ENCODE results near the gene CSRNP2. TPM values are rescaled to one million over a fixed set of nuclear protein-coding genes. Genes with fewer than 3 reads are reported as not detected.

CSRNP2 gene
- total and polyA plus RNA-seq, 2 donors (not counting 1 experiment from before 2014, with no cell fraction given) = 19.8 to 21.4 TPM

- H3K9ac ChIP-seq (ENCODE audit: insufficient read depth, low read length) = no peak overlapping the region
- H3K4me1 ChIP-seq (ENCODE audit: control insufficient read depth, extremely low read depth, insufficient read depth, low read length) = no peaks in the 10 kb centered on the region
- DNase-seq (ENCODE audit: low read depth in 2 of 2) = no peak
- H3K27me3 ChIP-seq (ENCODE audit: control insufficient read depth, insufficient read depth, low read length) = no peaks in the 10 kb centered on the region
- H3K36me3 ChIP-seq (ENCODE audit: control insufficient read depth, insufficient read depth, low read length) = no peaks in the 10 kb centered on the region
- TF ChIP-seq CTCF (conservative IDR thresholded peaks at IDR 0.05 in 1 of 2, IDR thresholded peaks at IDR 0.05 in 1 of 2; ENCODE audit: low read depth in 1 of 2, low read length in 2 of 2) (no peak), EZH2 (IDR thresholded peaks at IDR 0.05; ENCODE audit: low read length, missing control alignments) (no peak)
- no peak overlapping the region for H3K4me3 ChIP-seq (replicated peaks in 1 of 4; ENCODE audit: control extremely low read depth in 1 of 4, insufficient read depth in 1 of 4, low read depth in 3 of 4, low read length in 4 of 4)
- no peak overlapping the region for H2AFZ ChIP-seq (ENCODE audit: low read length)
- H3K27ac ChIP-seq (ENCODE audit: insufficient read depth, low read length) = no peak overlapping the region
- peaks cover 2% of the 10 kb centered on the region for H3K79me2 ChIP-seq (ENCODE audit: control insufficient read depth, insufficient read depth, low read length)
- no peak overlapping the region for H3K4me2 ChIP-seq (ENCODE audit: extremely low read depth, insufficient read depth, low read length)
- no peaks in the 10 kb centered on the region for H3K9me3 ChIP-seq (ENCODE audit: control insufficient read depth, insufficient read depth, low read depth, low read length)
- no peaks in the 10 kb centered on the region for H4K20me1 ChIP-seq (ENCODE audit: control insufficient read depth, extremely low read depth, insufficient read depth, low read length)
Observed at GRCh38 chr12:51087818-51088217, 4.4 kb upstream of the CSRNP2 start.

GRCh38 chr12:51086933-51087332 is 3.5 kb upstream of the CSRNP2 start:
- Histone ChIP-seq H3K9me3 (ENCODE audit: control insufficient read depth, insufficient read depth, low read depth, low read length) (no peaks in the 10 kb centered on the region), H2AFZ (ENCODE audit: low read length) (no peak overlapping the region), H3K27ac (ENCODE audit: insufficient read depth, low read length) (no peak overlapping the region), H3K79me2 (ENCODE audit: control insufficient read depth, insufficient read depth, low read length) (peaks cover 11% of the 10 kb centered on the region), H3K4me2 (ENCODE audit: extremely low read depth, insufficient read depth, low read length) (no peak overlapping the region), H3K27me3 (ENCODE audit: control insufficient read depth, insufficient read depth, low read length) (no peaks in the 10 kb centered on the region), H3K4me3 (replicated peaks in 1 of 4; ENCODE audit: control extremely low read depth in 1 of 4, insufficient read depth in 1 of 4, low read depth in 3 of 4, low read length in 4 of 4) (no peak overlapping the region), H3K36me3 (ENCODE audit: control insufficient read depth, insufficient read depth, low read length) (no peaks in the 10 kb centered on the region), H3K4me1 (ENCODE audit: control insufficient read depth, extremely low read depth, insufficient read depth, low read length) (peaks cover 3% of the 10 kb centered on the region), H4K20me1 (ENCODE audit: control insufficient read depth, extremely low read depth, insufficient read depth, low read length) (no peaks in the 10 kb centered on the region), H3K9ac (ENCODE audit: insufficient read depth, low read length) (no peak overlapping the region)
- no peak for DNase-seq (ENCODE audit: low read depth in 2 of 2)
- no peak for TF ChIP-seq EZH2 (IDR thresholded peaks at IDR 0.05; ENCODE audit: low read length, missing control alignments)
- TF ChIP-seq CTCF (conservative IDR thresholded peaks at IDR 0.05 in 1 of 2, IDR thresholded peaks at IDR 0.05 in 1 of 2; ENCODE audit: low read depth in 1 of 2, low read length in 2 of 2) = no peak

GRCh38 chr12:51085757-51086156 is 2.4 kb upstream of the CSRNP2 start:
- DNase-seq (ENCODE audit: low read depth in 2 of 2) = no peak
- no peaks in the 10 kb centered on the region for H3K9me3 ChIP-seq (ENCODE audit: control insufficient read depth, insufficient read depth, low read depth, low read length)
- H3K27me3 ChIP-seq (ENCODE audit: control insufficient read depth, insufficient read depth, low read length) = no peaks in the 10 kb centered on the region
- no peak overlapping the region for H2AFZ ChIP-seq (ENCODE audit: low read length)
- TF ChIP-seq EZH2 (IDR thresholded peaks at IDR 0.05; ENCODE audit: low read length, missing control alignments) = no peak
- no peak for TF ChIP-seq CTCF (conservative IDR thresholded peaks at IDR 0.05 in 1 of 2, IDR thresholded peaks at IDR 0.05 in 1 of 2; ENCODE audit: low read depth in 1 of 2, low read length in 2 of 2)
- H3K4me3 ChIP-seq (replicated peaks in 1 of 4; ENCODE audit: control extremely low read depth in 1 of 4, insufficient read depth in 1 of 4, low read depth in 3 of 4, low read length in 4 of 4) = no peak overlapping the region
- H3K27ac ChIP-seq (ENCODE audit: insufficient read depth, low read length) = no peak overlapping the region
- no peak overlapping the region for H3K4me2 ChIP-seq (ENCODE audit: extremely low read depth, insufficient read depth, low read length)
- H3K9ac ChIP-seq (ENCODE audit: insufficient read depth, low read length) = no peak overlapping the region
- H3K79me2 ChIP-seq (ENCODE audit: control insufficient read depth, insufficient read depth, low read length) = peaks cover 22% of the 10 kb centered on the region
- H3K4me1 ChIP-seq (ENCODE audit: control insufficient read depth, extremely low read depth, insufficient read depth, low read length) = peaks cover 3% of the 10 kb centered on the region
- no peaks in the 10 kb centered on the region for H4K20me1 ChIP-seq (ENCODE audit: control insufficient read depth, extremely low read depth, insufficient read depth, low read length)
- H3K36me3 ChIP-seq (ENCODE audit: control insufficient read depth, insufficient read depth, low read length) = no peaks in the 10 kb centered on the region

Measured in fibroblast of lung (primary cell).